Erythroblast (primary cell): Measurements from ENCODE around the gene RAD51D.

Experiments used
- GATA1 ChIP-seq: IDR thresholded peaks from 2 replicates; pipeline ENCODE4 v1.6.1; 2011; ENCODE audit warnings: low read depth, mild to moderate bottlenecking, control low read depth, low read length, moderate library complexity
- POLR2A ChIP-seq: IDR thresholded peaks from 2 replicates; pipeline ENCODE4 v1.6.1; 2011; ENCODE audit warnings: mild to moderate bottlenecking, low read length

DNA sequence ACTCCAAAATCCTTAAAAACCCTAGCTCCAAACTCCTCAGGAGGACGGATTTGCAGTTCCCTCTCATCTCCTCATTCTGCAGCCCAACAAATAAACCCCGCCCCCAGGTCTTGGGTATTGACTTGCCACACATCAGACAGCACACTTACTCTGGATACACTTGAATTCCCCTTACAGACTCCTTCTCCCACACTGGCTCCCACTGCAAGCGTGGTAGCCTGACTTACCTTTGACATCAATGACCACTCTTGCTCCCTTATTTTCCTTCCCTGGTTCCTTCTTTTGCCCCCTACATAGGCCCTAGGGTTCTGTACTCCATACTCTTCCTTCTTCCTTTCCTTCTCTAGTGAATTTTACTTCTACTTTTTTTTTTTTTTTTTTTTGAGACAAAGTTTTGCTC lies 63.6 kb downstream of the RAD51D start:
- no peak for TF ChIP-seq POLR2A
- no peak for TF ChIP-seq GATA1
